SHP77 treated with DMSO at 0.1 percent for 48 hours (cell line): ENCODE measurements around the gene POU3F1.
"Not testable (repeated sequence)": the region's sequence is repeated elsewhere in the genome, so short reads cannot be mapped to it uniquely, and the experiment has no call there.

Experiments used
- DNase-seq: peaks from one replicate; lab custom pipeline; 2025; lab: John Stamatoyannopoulos, UW

POU3F1 gene

GRCh38 chr1:38047603-38048141 is 1.1 kb upstream of the POU3F1 start:
- DNase-seq = no peak

GRCh38 chr1:38046884-38047602 is 450 bp upstream of the POU3F1 start:
- DNase-seq = no peak

GRCh38 chr1:38045401-38046332 is 926 bp downstream of the POU3F1 start:
- DNase-seq = no peak

- DNase-seq = no peak
These were observed 2.1 kb downstream of the POU3F1 start for GRCh38 chr1:38044221-38045215.

- DNase-seq = no peak
These were observed 3.4 kb downstream of the POU3F1 start for GRCh38 chr1:38043036-38043747.

GRCh38 chr1:38041936-38042834 is 4.4 kb downstream of the POU3F1 start:
- no peak for DNase-seq

- DNase-seq = no peak
These were observed 7.1 kb downstream of the POU3F1 start for GRCh38 chr1:38039331-38040088.

- no peak for DNase-seq
These were observed 7.7 kb downstream of the POU3F1 start for GRCh38 chr1:38038861-38039260.

- no peak for DNase-seq
These were observed 9.2 kb downstream of the POU3F1 start for GRCh38 chr1:38037221-38037939.

- DNase-seq = no peak
These were observed 11.7 kb downstream of the POU3F1 start for GRCh38 chr1:38034871-38035270.

GRCh38 chr1:38032992-38033391 is 13.6 kb downstream of the POU3F1 start:
- not testable (repeated sequence) for DNase-seq

- DNase-seq = no peak
These were observed 15.1 kb downstream of the POU3F1 start for GRCh38 chr1:38031513-38031866.

GRCh38 chr1:38030596-38031512 is 15.7 kb downstream of the POU3F1 start:
- DNase-seq = no peak

- DNase-seq = no peak
These were observed 16.7 kb downstream of the POU3F1 start for GRCh38 chr1:38029685-38030511.

- no peak for DNase-seq
These were observed 17.4 kb downstream of the POU3F1 start for GRCh38 chr1:38029081-38029681.

GRCh38 chr1:38028671-38029070 is 17.9 kb downstream of the POU3F1 start:
- no peak for DNase-seq
